Measurements from ENCODE around the gene MADCAM1. TPM values are rescaled to one million over a fixed set of nuclear protein-coding genes. Genes with fewer than 3 reads are reported as not detected.
A peak's percentile ranks its signal among the peaks of the same experiment; 100 is the strongest.

Gene MADCAM1
- total and polyA plus RNA-seq, 2 of the 8 experiments (the other 6 are each of a cell fraction or from before 2014, with no cell fraction given) = 2.3 to 3.0 TPM

- Histone ChIP-seq H3K4me3 (ENCODE audit: extremely low read depth in 1 of 4, insufficient read depth in 2 of 4, low read depth in 3 of 4, low read length in 4 of 4) (no peak overlapping the region), H3K18ac (ENCODE audit: extremely low read depth, low read length) (no peak overlapping the region), H3K14ac (ENCODE audit: insufficient read length) (no peak overlapping the region), H3K4me2 (ENCODE audit: insufficient read depth in 1 of 2, low read depth in 2 of 2, low read length in 2 of 2) (no peak overlapping the region), H3K4me1 (replicated peaks in 1 of 4; ENCODE audit: control insufficient read depth in 3 of 4, insufficient read depth in 4 of 4, low read length in 3 of 4) (peaks cover 0 to 9% (median 8%) of the 10 kb centered on the region in 4 experiments; a peak in 5 of 7 replicates), H2AK5ac (ENCODE audit: low read depth, low read length) (no peak overlapping the region; the same call in 1 of the 2 replicates), H3K9me3 (ENCODE audit: insufficient read depth in 2 of 2, low read depth in 1 of 2, low read length in 1 of 2) (no peaks in the 10 kb centered on the region; a peak in 2 of 4 replicates), H2BK12ac (ENCODE audit: low read depth, low read length) (no peak overlapping the region), H2BK15ac (ENCODE audit: low read length) (no peak overlapping the region), H3K23ac (ENCODE audit: insufficient read length) (no peak overlapping the region), H2BK120ac (replicated peaks; ENCODE audit: low read depth, low read length) (no peak overlapping the region), H4K8ac (ENCODE audit: extremely low read depth, insufficient read depth, low read length) (0 out of 2 replicates have a peak overlapping the region, but pooled peaks have one; percentile 31), H3K56ac (replicated peaks; ENCODE audit: insufficient read length, low read depth, low read length) (no peak overlapping the region), H4K20me1 (replicated peaks in 1 of 2; ENCODE audit: control insufficient read depth in 1 of 2, insufficient read depth in 2 of 2, low read length in 2 of 2) (peaks cover 0 to 11% of the 10 kb centered on the region in 2 experiments), H2BK20ac (ENCODE audit: low read length) (no peak overlapping the region), H3K79me1 (ENCODE audit: low read depth, low read length) (peaks cover 5% of the 10 kb centered on the region; the same call in 1 of the 2 replicates), H3K36me3 (ENCODE audit: control insufficient read depth in 2 of 4, insufficient read depth in 4 of 4, low read length in 3 of 4) (peaks cover 0 to 6% (median 3%) of the 10 kb centered on the region in 4 experiments; a peak in 4 of 8 replicates), H2BK5ac (ENCODE audit: low read depth, low read length) (no peak overlapping the region), H3K23me2 (ENCODE audit: low read depth, low read length) (no peaks in the 10 kb centered on the region), H2AFZ (ENCODE audit: low read length) (no peak overlapping the region), H3K9ac (replicated peaks in 1 of 4; ENCODE audit: extremely low read depth in 1 of 4, low read depth in 3 of 4, low read length in 3 of 4) (no peak overlapping the region), H3K79me2 (ENCODE audit: control insufficient read depth in 1 of 2, insufficient read depth in 2 of 2, low read length in 2 of 2) (no peaks in the 10 kb centered on the region), H3K27me3 (replicated peaks in 1 of 4; ENCODE audit: control insufficient read depth in 3 of 4, extremely low read depth in 1 of 4, insufficient read depth in 3 of 4, low read length in 3 of 4) (no peaks in the 10 kb centered on the region), H3K27ac (ENCODE audit: low read depth, low read length) (no peak overlapping the region), H3K4ac (replicated peaks; ENCODE audit: insufficient read length, low read depth, low read length) (no peak overlapping the region), H4K5ac (ENCODE audit: insufficient read length, low read depth, low read length) (no peak overlapping the region), H4K91ac (replicated peaks; ENCODE audit: insufficient read length, low read length) (no peak overlapping the region)
- CTCF ChIA-PET (ENCODE audit: partially characterized antibody) = interaction anchor here (0.5 kb wide), 1 partner anchor 366 kb away, joined by 3 read pairs; no protein-coding TSS in a partner anchor
- POLR2A ChIA-PET (ENCODE audit: partially characterized antibody) = interaction anchor here (1.5 kb wide), 1 partner anchor 8 kb away, joined by 4 read pairs; no protein-coding TSS in a partner anchor
- DNase-seq (ENCODE audit: low read depth in 1 of 2, low spot score in 2 of 2) (no peak), FAIRE-seq (no peak)
- WGBS, 2 experiments (ENCODE audit: extremely low coverage in 1 of 2, insufficient coverage in 1 of 2, insufficient read length in 1 of 2, insufficient replicate concordance in 2 of 2, low coverage in 1 of 2, low lambda C conversion rate in 2 of 2, missing lambda C conversion rate in 1 of 2) = 90% methylated on average over 9 of the region's 9 CpGs; no CpG with 5 or more reads in 1 of the 2 experiments
- no peak for TF ChIP-seq FOSL1 (IDR thresholded peaks at IDR 0.05; ENCODE audit: insufficient read depth, low read depth, low read length)
- no peak for TF ChIP-seq EGR1 (IDR thresholded peaks at IDR 0.05; ENCODE audit: borderline replicate concordance, low read depth, low read length)
- no peak for TF ChIP-seq BCL11A (IDR thresholded peaks at IDR 0.05; ENCODE audit: low read depth in 2 of 2, low read length in 2 of 2)
- TF ChIP-seq, protein P1, sequence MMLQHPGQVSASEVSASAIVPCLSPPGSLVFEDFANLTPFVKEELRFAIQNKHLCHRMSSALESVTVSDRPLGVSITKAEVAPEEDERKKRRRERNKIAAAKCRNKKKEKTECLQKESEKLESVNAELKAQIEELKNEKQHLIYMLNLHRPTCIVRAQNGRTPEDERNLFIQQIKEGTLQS (IDR thresholded peaks at IDR 0.05; ENCODE audit: insufficient read depth, low read depth, low read length) = no peak
- TF ChIP-seq BACH1 (IDR thresholded peaks at IDR 0.05; ENCODE audit: low read length) = no peak
- no peak for TF ChIP-seq SP1 (IDR thresholded peaks at IDR 0.05; ENCODE audit: low read depth, low read length)
- no peak for TF ChIP-seq JUND (IDR thresholded peaks at IDR 0.05; ENCODE audit: low read length)
- TF ChIP-seq SIX5 (IDR thresholded peaks at IDR 0.05; ENCODE audit: low read depth, low read length) = no peak
- TF ChIP-seq E2F6 (IDR thresholded peaks at IDR 0.05) = no peak
- no peak for TF ChIP-seq POLR2AphosphoS5 (IDR thresholded peaks at IDR 0.05; ENCODE audit: low read depth, low read length)
- no peak for TF ChIP-seq SUZ12 (IDR thresholded peaks at IDR 0.05; ENCODE audit: low read length)
Observed at GRCh38 chr19:514166-514663, 17.9 kb downstream of the MADCAM1 start.
